ENCODE data around the gene PPIF. TPM values are rescaled to one million over a fixed set of nuclear protein-coding genes. Genes with fewer than 3 reads are reported as not detected.

Gene PPIF
- total and polyA plus RNA-seq, 2 of the 4 experiments (the other 2 are of a cell fraction): 29.2 to 130 TPM

DNA sequence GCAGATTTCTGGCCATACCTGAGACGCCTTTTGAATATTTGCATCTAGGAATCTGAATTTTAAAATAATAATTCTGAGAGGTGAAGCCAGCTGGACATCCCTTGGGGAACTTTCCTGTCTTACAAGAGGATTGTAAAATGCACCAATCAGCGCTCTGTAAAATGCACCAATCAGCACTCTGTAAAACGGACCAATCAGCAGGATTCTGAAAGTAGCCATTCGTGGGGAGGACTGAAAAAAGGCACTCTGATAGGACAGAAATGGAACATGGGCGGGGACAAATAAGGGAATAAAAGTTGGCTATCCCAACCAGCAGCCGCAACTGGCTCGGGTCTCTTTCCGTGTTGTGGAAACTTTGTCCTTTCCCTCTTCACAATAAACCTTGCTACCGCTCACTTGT is 9.9 kb downstream of the PPIF start:
- no peak overlapping the region for H3K18ac ChIP-seq (ENCODE audit: low read depth, low read length)
- BruUV-seq (replicated peaks): no TSS peak
- in situ Hi-C loops (cut with MboI; ENCODE audit: low sequenced_read_pairs): no loop called here
- dilution Hi-C loops (cut with HindIII; ENCODE audit: low sequenced_read_pairs, unreplicated experiment): no loop called here
- H2AK9ac ChIP-seq (replicated peaks; ENCODE audit: low read depth, low read length, poor library complexity): no peak overlapping the region
- H3K27me3 ChIP-seq (ENCODE audit: control insufficient read depth, insufficient read depth, low read length): no peaks in the 10 kb centered on the region
- H3K27ac ChIP-seq (ENCODE audit: insufficient read depth, low read length): no peak overlapping the region
- H3K4ac ChIP-seq (ENCODE audit: low read depth, low read length): no peak overlapping the region
- no peak overlapping the region for H4K5ac ChIP-seq (ENCODE audit: low read depth, low read length)
- no peak for TF ChIP-seq FOS (IDR thresholded peaks at IDR 0.05; ENCODE audit: low read depth, low read length)
- no peak for TF ChIP-seq SMC3 (IDR thresholded peaks at IDR 0.05; ENCODE audit: low read depth, low read length)
- no peak for TF ChIP-seq RCOR1 (IDR thresholded peaks at IDR 0.05; ENCODE audit: insufficient replicate concordance, low read length)
- TF ChIP-seq CHD1 (IDR thresholded peaks at IDR 0.05; ENCODE audit: low read depth, low read length): no peak
- no peak for TF ChIP-seq RFX5 (IDR thresholded peaks at IDR 0.05; ENCODE audit: low read depth, low read length)
- TF ChIP-seq POLR2A (IDR thresholded peaks at IDR 0.05; ENCODE audit: low read depth, low read length): no peak
- no peak for TF ChIP-seq MAZ (IDR thresholded peaks at IDR 0.05; ENCODE audit: borderline replicate concordance, low read depth, low read length)
- no peak for TF ChIP-seq CTCF (conservative IDR thresholded peaks at IDR 0.05; ENCODE audit: low read depth, low read length)
- TF ChIP-seq BHLHE40 (IDR thresholded peaks at IDR 0.05; ENCODE audit: low read depth, low read length): no peak
- peaks cover 38% of the 10 kb centered on the region for H3K36me3 ChIP-seq (ENCODE audit: control insufficient read depth, insufficient read depth, low read length)
- H2BK20ac ChIP-seq (ENCODE audit: low read depth, low read length): no peak overlapping the region
- no peak overlapping the region for H2BK15ac ChIP-seq (ENCODE audit: low read depth, low read length)
- H3K9ac ChIP-seq (ENCODE audit: low read depth, low read length): no peak overlapping the region
- H3K56ac ChIP-seq (ENCODE audit: extremely low read depth, insufficient read depth, low read length): no peak overlapping the region
- no peak overlapping the region for H4K8ac ChIP-seq (ENCODE audit: low read depth in 2 of 2, low read length in 2 of 2)
- H4K91ac ChIP-seq (ENCODE audit: insufficient read depth, low read depth, low read length): no peak overlapping the region
- ChIA-PET CTCF (no interaction called here), POLR2A (ENCODE audit: unreplicated experiment) (no interaction called here)
- no peak for ATAC-seq (ENCODE audit: low read depth)
- H3K4me3 ChIP-seq (ENCODE audit: insufficient read depth, low read depth, low read length): no peak overlapping the region
- H3K4me1 ChIP-seq (ENCODE audit: control insufficient read depth, insufficient read depth, low read length): no peaks in the 10 kb centered on the region
- no peak overlapping the region for H2BK5ac ChIP-seq (ENCODE audit: low read depth, low read length, poor library complexity, severe bottlenecking)
- no peak overlapping the region for H3K14ac ChIP-seq (replicated peaks; ENCODE audit: low read depth, low read length)
- no peak overlapping the region for H2AFZ ChIP-seq (replicated peaks; ENCODE audit: low read length, poor library complexity)
- WGBS, 2 experiments (ENCODE audit: extremely low coverage in 2 of 2, insufficient read length in 1 of 2): 95% methylated on average over 4 of the region's 9 CpGs; no CpG with 5 or more reads in 1 of the 2 experiments
- peaks cover 29% of the 10 kb centered on the region for H4K20me1 ChIP-seq (ENCODE audit: insufficient read depth, low read length)
- intact Hi-C loops (cut with micrococcal nuclease): no loop called here
- no peaks in the 10 kb centered on the region for H3K9me3 ChIP-seq (ENCODE audit: control insufficient read depth, insufficient read depth, low read length)
- no peak overlapping the region for H2BK120ac ChIP-seq (ENCODE audit: low read depth, low read length)
- H3K9me1 ChIP-seq (ENCODE audit: insufficient read depth, low read length): peaks cover 6% of the 10 kb centered on the region
- DNase-seq: no peak
- no peak overlapping the region for H3K23ac ChIP-seq (ENCODE audit: low read depth, low read length)
- H3K79me1 ChIP-seq (ENCODE audit: low read depth in 1 of 2, low read length in 2 of 2): peaks cover 13 to 36% of the 10 kb centered on the region in 2 experiments
- H3K4me2 ChIP-seq (ENCODE audit: low read depth, low read length): no peak overlapping the region
- no peak overlapping the region for H2AK5ac ChIP-seq (ENCODE audit: low read depth, low read length)
